ENCODE data around the gene TBXAS1.

Gene TBXAS1

GRCh38 chr7:140008755-140009610 is 179.9 kb downstream of the TBXAS1 start:
- TF ChIP-seq CTCF (IDR thresholded peaks at IDR 0.05) = no peak
- H3K27ac ChIP-seq = no peak overlapping the region
- H3K4me3 ChIP-seq = no peak overlapping the region
- no peak for DNase-seq (ENCODE audit: low spot score)

GRCh38 chr7:140009735-140010134 is 180.7 kb downstream of the TBXAS1 start:
- no peak for DNase-seq (ENCODE audit: low spot score)
- TF ChIP-seq CTCF (IDR thresholded peaks at IDR 0.05) = no peak
- Histone ChIP-seq H3K27ac (no peak overlapping the region), H3K4me3 (no peak overlapping the region)

GRCh38 chr7:140010194-140010895 is 181.3 kb downstream of the TBXAS1 start:
- TF ChIP-seq CTCF (IDR thresholded peaks at IDR 0.05) = no peak
- no peak overlapping the region for H3K4me3 ChIP-seq
- H3K27ac ChIP-seq = no peak overlapping the region
- DNase-seq (ENCODE audit: low spot score) = no peak

GRCh38 chr7:140013676-140014075 is 184.6 kb downstream of the TBXAS1 start:
- Histone ChIP-seq H3K27ac (no peak overlapping the region), H3K4me3 (no peak overlapping the region)
- no peak for TF ChIP-seq CTCF (IDR thresholded peaks at IDR 0.05)
- DNase-seq (ENCODE audit: low spot score) = no peak

GRCh38 chr7:140014123-140014522 is 185.1 kb downstream of the TBXAS1 start:
- no peak for TF ChIP-seq CTCF (IDR thresholded peaks at IDR 0.05)
- Histone ChIP-seq H3K4me3 (no peak overlapping the region), H3K27ac (no peak overlapping the region)
- no peak for DNase-seq (ENCODE audit: low spot score)

GRCh38 chr7:140015471-140015970 is 186.5 kb downstream of the TBXAS1 start:
- Histone ChIP-seq H3K4me3 (no peak overlapping the region), H3K27ac (no peak overlapping the region)
- no peak for TF ChIP-seq CTCF (IDR thresholded peaks at IDR 0.05)
- no peak for DNase-seq (ENCODE audit: low spot score)

All from coronary artery (tissue), 2 donors.